T-helper 1 cell treated with Interleukin-12 subunit alpha and Interleukin-12 subunit beta and Interleukin-4 antibody, amounts not matched to agents 30 μg/mL and 1 μg/mL, for 36 hours (primary cell): ENCODE results near the gene PHLDA3.

Source experiments
- H3K27ac Mint-ChIP-seq: one replicate; pipeline ENCODE4 v1.8.0; 2021; ENCODE audit warnings: mild to moderate bottlenecking, mixed read lengths
- H3K27me3 Mint-ChIP-seq: one replicate; pipeline ENCODE4 v1.8.0; 2021; ENCODE audit warnings: low read depth, mixed read lengths
- H3K36me3 Mint-ChIP-seq: one replicate; pipeline ENCODE4 v1.8.0; 2021; ENCODE audit warnings: low read depth, mixed read lengths
- H3K4me1 Mint-ChIP-seq: one replicate; pipeline ENCODE4 v1.8.0; 2021; ENCODE audit warnings: low read depth, mixed read lengths
- H3K4me3 Mint-ChIP-seq: one replicate; pipeline ENCODE4 v1.8.0; 2021; ENCODE audit warnings: mild to moderate bottlenecking, moderate library complexity, mixed read lengths
- H3K9me3 Mint-ChIP-seq: one replicate; pipeline ENCODE4 v1.8.0; 2021; ENCODE audit warnings: mixed read lengths

PHLDA3 gene

GRCh38 chr1:201450721-201451291 is 18.2 kb downstream of the PHLDA3 start:
- H3K27ac Mint-ChIP-seq: peak overlapping the region; percentile 57
- no peaks in the 10 kb centered on the region for H3K9me3 Mint-ChIP-seq
- no peak overlapping the region for H3K4me3 Mint-ChIP-seq
- H3K27me3 Mint-ChIP-seq: peaks cover 22% of the 10 kb centered on the region
- peaks cover 42% of the 10 kb centered on the region for H3K4me1 Mint-ChIP-seq
- no peaks in the 10 kb centered on the region for H3K36me3 Mint-ChIP-seq

- H3K4me1 Mint-ChIP-seq: peaks cover 41% of the 10 kb centered on the region
- no peak overlapping the region for H3K27ac Mint-ChIP-seq
- no peaks in the 10 kb centered on the region for H3K36me3 Mint-ChIP-seq
- no peaks in the 10 kb centered on the region for H3K9me3 Mint-ChIP-seq
- peaks cover 21% of the 10 kb centered on the region for H3K27me3 Mint-ChIP-seq
- H3K4me3 Mint-ChIP-seq: no peak overlapping the region
Measured at GRCh38 chr1:201448990-201449389, 20.0 kb downstream of the PHLDA3 start.

DNA sequence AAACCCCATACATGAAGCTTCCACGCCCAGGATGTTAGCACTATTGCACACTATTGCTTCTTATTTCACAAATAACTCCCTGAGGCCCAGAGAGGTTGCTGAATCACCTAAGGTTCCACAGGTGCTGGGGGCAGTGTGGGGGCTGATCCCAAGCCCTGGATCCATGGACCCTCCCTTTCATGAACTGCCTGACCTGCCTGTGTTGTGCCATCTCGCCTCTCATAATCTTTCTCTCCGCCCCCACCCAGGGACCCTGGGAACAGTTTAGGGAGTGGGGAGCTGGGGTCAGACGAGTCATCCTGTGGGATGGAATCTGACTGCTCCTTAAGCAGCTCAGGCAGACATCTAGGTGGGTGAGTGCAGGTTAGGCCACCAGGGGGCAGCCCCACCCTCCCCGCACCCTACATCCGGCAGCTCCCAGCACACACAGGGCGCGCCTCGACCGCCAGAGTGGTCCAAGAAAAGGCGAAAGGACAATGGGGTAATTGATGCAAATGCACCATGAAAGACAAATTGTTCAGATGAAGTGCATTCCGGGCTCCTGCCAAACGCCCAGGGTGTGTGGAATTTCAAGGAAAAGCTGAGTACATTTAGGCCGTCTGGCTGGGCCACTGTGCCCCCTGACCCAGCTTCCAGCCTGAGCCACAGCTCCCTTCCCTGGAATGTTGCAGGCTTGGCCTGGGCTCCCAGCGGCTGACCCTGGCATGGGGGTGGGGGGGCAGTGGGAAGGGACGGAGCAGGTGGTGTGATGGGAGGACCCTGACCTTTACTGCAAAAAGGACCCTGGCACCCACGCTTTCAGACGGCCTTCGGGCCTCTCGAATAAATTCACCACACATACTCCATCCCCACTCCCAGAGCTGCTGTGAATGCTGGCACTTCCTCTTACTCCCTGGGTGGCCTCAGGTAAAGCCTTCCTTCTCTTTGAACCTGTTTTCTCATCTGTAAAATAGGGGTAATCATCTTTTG is 20.8 kb downstream of the PHLDA3 start:
- Mint-ChIP-seq H3K27me3 (peaks cover 21% of the 10 kb centered on the region), H3K9me3 (no peaks in the 10 kb centered on the region), H3K36me3 (no peaks in the 10 kb centered on the region), H3K4me1 (peaks cover 37% of the 10 kb centered on the region), H3K27ac (no peak overlapping the region), H3K4me3 (no peak overlapping the region)

- no peak overlapping the region for H3K4me3 Mint-ChIP-seq
- peaks cover 18% of the 10 kb centered on the region for H3K4me1 Mint-ChIP-seq
Measured at GRCh38 chr1:201445310-201445709, 23.7 kb downstream of the PHLDA3 start.

GRCh38 chr1:201444792-201445191 is 24.2 kb downstream of the PHLDA3 start:
- peaks cover 30% of the 10 kb centered on the region for H3K27me3 Mint-ChIP-seq
- H3K36me3 Mint-ChIP-seq: no peaks in the 10 kb centered on the region
- H3K4me3 Mint-ChIP-seq: no peak overlapping the region
- H3K9me3 Mint-ChIP-seq: no peaks in the 10 kb centered on the region
- H3K27ac Mint-ChIP-seq: no peak overlapping the region
- peaks cover 15% of the 10 kb centered on the region for H3K4me1 Mint-ChIP-seq

More at GRCh38 chr1:201445310-201445709, 23.7 kb downstream of the PHLDA3 start:
- H3K27me3 Mint-ChIP-seq: peaks cover 28% of the 10 kb centered on the region
- H3K36me3 Mint-ChIP-seq: no peaks in the 10 kb centered on the region
- H3K9me3 Mint-ChIP-seq: no peaks in the 10 kb centered on the region
- H3K27ac Mint-ChIP-seq: no peak overlapping the region

DNA sequence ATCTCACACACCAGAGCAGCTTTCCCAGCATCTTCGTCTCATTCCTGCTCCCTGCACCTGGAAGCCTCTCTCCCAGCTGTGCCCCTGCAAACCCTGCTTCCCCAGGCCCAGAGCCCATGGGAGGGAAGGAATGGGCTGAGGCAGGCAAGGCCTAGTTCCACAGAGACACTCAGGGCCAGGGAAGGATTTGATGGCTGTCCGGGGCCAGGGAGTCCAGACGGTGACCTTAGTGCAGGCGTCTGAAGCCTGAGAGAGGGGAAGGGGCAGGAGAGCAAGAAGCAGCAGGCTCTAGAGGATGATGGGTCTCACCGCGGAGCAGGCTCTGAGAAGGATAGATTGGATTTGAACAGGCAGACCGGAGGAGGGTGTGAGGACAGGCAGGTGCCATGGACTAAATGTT is 25.2 kb downstream of the PHLDA3 start:
- Mint-ChIP-seq H3K27me3 (peaks cover 36% of the 10 kb centered on the region), H3K36me3 (no peaks in the 10 kb centered on the region), H3K4me3 (no peak overlapping the region)

DNA sequence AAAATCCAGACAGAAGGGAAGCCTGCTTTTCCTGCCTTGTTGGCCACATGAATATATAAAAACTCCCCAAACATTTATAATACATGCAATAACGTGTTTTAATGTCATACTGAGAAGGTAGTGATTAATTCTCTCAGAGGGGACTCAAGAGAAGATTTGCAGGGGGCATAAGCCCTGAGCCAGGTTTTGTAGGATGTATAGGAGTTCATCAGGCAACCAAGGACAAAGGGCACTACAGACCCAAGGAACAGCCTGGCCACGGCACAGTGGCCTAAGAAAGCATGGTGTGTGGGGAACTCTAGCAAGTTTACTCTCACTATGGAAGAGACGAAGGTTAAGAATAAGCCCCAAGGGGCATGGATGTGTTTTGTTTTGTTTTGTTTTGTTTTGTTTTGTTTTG is 32.0 kb downstream of the PHLDA3 start:
- H3K36me3 Mint-ChIP-seq: no peaks in the 10 kb centered on the region
- H3K9me3 Mint-ChIP-seq: no peaks in the 10 kb centered on the region
- peaks cover 39% of the 10 kb centered on the region for H3K27me3 Mint-ChIP-seq
- no peak overlapping the region for H3K27ac Mint-ChIP-seq
- H3K4me3 Mint-ChIP-seq: no peak overlapping the region
- H3K4me1 Mint-ChIP-seq: peaks cover 4% of the 10 kb centered on the region

More for the DNA sequence above, 25.2 kb downstream of the PHLDA3 start:
- Mint-ChIP-seq H3K9me3 (no peaks in the 10 kb centered on the region), H3K4me1 (peaks cover 15% of the 10 kb centered on the region), H3K27ac (no peak overlapping the region)

DNA sequence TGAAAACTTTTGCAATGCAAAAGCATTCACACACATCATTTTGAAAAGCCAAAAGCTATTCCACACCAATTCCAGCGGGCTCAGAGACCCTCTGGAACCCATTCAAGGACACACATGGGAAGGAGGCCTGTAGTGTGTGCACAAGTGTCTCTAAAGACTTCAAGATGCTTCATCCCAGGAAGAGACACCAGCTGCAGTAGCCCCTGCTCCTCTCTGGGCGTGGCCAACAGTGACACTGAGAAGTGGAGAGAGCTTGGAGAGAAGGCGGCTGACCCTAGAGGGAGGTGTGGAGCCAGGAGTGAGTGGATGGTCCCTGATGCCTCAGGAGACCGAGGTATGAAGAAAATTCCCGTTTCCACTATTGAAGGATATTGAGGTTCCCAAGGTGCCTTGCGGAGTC is 32.6 kb downstream of the PHLDA3 start:
- H3K27me3 Mint-ChIP-seq: peaks cover 33% of the 10 kb centered on the region
- no peak overlapping the region for H3K4me3 Mint-ChIP-seq
- H3K36me3 Mint-ChIP-seq: no peaks in the 10 kb centered on the region
- H3K4me1 Mint-ChIP-seq: peaks cover 4% of the 10 kb centered on the region
- no peaks in the 10 kb centered on the region for H3K9me3 Mint-ChIP-seq
- no peak overlapping the region for H3K27ac Mint-ChIP-seq

- peaks cover 4% of the 10 kb centered on the region for H3K4me1 Mint-ChIP-seq
- H3K36me3 Mint-ChIP-seq: no peaks in the 10 kb centered on the region
- no peak overlapping the region for H3K4me3 Mint-ChIP-seq
- H3K27me3 Mint-ChIP-seq: peaks cover 25% of the 10 kb centered on the region
- H3K27ac Mint-ChIP-seq: no peak overlapping the region
- no peaks in the 10 kb centered on the region for H3K9me3 Mint-ChIP-seq
Measured at GRCh38 chr1:201434266-201434665, 34.7 kb downstream of the PHLDA3 start.

DNA sequence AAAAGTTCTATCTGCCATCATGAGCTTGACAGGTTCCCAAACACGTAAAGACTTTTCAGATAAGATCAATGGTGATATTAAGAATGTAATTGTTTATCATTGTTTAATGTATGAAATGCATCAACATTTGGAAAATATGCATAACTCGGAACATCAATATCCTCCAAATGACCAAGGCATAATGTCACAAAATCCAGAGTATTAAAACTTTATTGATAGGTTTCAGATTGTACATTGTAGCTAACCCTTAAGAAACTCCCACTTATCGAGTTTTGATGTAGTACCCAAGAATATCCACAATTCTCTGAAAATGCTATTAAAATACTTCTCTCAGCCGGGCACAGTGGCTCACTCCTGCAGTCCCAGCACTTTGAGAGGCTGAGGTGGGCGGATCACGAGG is 35.4 kb downstream of the PHLDA3 start:
- H3K9me3 Mint-ChIP-seq: no peaks in the 10 kb centered on the region
- H3K27me3 Mint-ChIP-seq: peaks cover 25% of the 10 kb centered on the region
- H3K27ac Mint-ChIP-seq: no peak overlapping the region
- peaks cover 4% of the 10 kb centered on the region for H3K4me1 Mint-ChIP-seq
- H3K36me3 Mint-ChIP-seq: no peaks in the 10 kb centered on the region
- no peak overlapping the region for H3K4me3 Mint-ChIP-seq

DNA sequence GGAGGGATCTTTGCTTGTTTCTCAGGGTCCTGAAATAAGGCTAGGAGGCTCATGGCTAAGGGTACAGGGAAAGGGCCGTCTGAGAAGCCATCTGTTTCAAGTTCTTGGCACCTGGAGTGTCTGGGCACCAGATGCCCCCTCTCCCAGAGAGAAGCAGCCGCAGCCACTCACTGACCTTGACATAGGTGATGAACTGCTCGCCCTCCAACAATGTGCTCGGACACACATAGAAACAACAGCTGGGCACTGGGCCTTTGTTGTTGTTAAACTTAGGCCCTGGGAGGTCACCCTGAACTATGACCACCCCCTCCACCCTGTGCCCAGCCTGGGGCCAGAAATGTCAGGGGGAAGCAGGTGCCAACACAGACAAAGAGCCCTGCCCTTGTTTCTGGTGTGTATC is 38.2 kb downstream of the PHLDA3 start:
- H3K4me3 Mint-ChIP-seq: no peak overlapping the region
- H3K9me3 Mint-ChIP-seq: no peaks in the 10 kb centered on the region
- H3K27me3 Mint-ChIP-seq: peaks cover 10% of the 10 kb centered on the region

GRCh38 chr1:201429736-201430501 is 39.1 kb downstream of the PHLDA3 start:
- Mint-ChIP-seq H3K36me3 (no peaks in the 10 kb centered on the region), H3K27ac (no peak overlapping the region), H3K4me1 (peaks cover 2% of the 10 kb centered on the region), H3K27me3 (peaks cover 7% of the 10 kb centered on the region), H3K4me3 (no peak overlapping the region), H3K9me3 (no peaks in the 10 kb centered on the region)

More for the DNA sequence above, 38.2 kb downstream of the PHLDA3 start:
- H3K4me1 Mint-ChIP-seq: peaks cover 3% of the 10 kb centered on the region
- no peaks in the 10 kb centered on the region for H3K36me3 Mint-ChIP-seq
- no peak overlapping the region for H3K27ac Mint-ChIP-seq

DNA sequence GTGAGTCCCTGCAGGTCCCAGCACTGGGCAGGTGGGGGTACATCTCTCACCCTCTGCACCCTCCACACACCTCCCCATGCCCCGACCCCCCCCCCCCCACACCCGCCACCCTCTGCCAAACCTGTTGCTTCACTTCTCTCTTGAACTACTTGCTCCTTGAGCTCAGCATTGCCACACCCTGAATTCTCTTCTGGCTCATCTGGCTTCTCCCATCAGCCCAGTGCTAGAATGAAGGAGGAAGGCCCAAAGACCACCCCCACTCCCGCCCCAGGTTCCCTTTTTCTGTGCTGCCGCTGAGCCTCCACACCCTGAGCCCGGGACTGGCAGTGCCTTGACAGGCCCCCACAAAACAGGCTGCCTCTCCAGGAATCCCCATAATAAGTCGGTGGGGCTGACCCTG is 41.0 kb downstream of the PHLDA3 start:
- Mint-ChIP-seq H3K4me1 (peaks cover 2% of the 10 kb centered on the region), H3K27me3 (peaks cover 7% of the 10 kb centered on the region), H3K27ac (no peak overlapping the region), H3K36me3 (no peaks in the 10 kb centered on the region), H3K4me3 (no peak overlapping the region), H3K9me3 (no peaks in the 10 kb centered on the region)

DNA sequence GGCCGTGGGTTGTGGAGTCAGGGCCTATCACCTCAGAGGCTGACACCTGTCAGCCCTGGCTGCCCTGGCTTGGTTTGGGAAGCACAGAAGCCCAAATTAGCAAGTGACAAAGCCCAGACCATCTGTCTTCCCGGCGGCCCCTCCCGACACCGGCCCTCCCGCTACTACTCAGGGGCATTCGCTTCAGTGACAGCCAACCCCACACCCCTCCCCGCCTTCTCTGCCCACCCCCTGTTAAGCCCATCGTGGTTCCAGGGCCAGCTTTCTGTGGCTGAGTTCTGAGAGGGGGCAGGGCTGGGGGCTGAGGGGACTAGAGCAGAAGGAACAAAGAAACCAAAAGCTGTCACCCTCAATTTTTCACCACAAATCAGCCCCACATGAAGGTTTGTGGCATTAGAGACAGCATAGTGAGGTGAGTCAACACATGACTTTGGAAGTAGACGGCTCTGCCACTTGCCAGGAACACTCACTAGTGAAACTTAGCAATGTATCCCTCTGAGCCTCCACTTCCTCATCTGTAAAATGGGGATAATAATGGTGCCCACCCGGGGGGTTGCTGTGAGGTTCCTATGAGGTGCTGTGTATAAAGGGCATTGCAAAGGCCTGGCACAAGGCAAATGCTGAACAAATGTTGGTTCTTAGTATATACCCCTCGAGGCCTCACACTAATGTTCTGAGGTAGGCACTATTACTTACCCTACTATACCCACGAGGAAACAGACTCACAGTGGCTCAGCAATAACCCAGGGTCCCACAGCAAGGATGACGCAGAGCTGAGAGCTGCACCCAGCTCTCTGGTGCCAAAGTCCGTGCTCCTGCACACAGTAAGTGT is 42.3 kb downstream of the PHLDA3 start:
- peaks cover 2% of the 10 kb centered on the region for H3K4me1 Mint-ChIP-seq
- H3K27me3 Mint-ChIP-seq: peaks cover 7% of the 10 kb centered on the region
- no peak overlapping the region for H3K4me3 Mint-ChIP-seq
- no peaks in the 10 kb centered on the region for H3K9me3 Mint-ChIP-seq
- no peaks in the 10 kb centered on the region for H3K36me3 Mint-ChIP-seq
- no peak overlapping the region for H3K27ac Mint-ChIP-seq
